ENCODE data around the gene PLBD1. TPM values are rescaled to one million over a fixed set of nuclear protein-coding genes. Genes with fewer than 3 reads are reported as not detected.

Gene PLBD1
- total and polyA plus RNA-seq, 12 donors, result 6.4 to 45.1 (median 27.6) TPM

DNA sequence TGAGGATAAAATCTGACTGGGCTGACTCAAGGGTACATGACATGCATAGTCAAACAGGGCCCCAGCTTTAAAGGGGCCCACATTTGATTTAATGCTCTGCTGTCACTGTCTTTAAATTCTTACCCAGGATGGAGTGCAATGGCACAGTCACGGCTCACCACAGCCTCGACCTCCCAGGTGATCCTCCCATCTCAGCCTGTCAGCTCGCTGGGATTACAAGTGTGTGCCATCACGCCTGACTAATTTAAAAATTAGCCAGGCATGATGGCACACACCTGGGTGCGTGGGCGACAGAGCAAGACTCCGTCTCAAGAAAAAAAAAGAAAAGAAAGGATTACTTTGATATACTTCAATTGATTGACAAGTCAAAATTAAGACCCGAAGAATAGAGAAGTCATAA, 9.2 kb upstream of the PLBD1 start:
- 82 to 84% methylated on average over 8 of the region's 8 CpGs for WGBS, 2 donors
- H3K27me3 ChIP-seq, result no peaks in the 10 kb centered on the region
- no peak for ATAC-seq
- H3K4me1 ChIP-seq, result peaks cover 0 to 41% (median 4%) of the 10 kb centered on the region in 9 donors
- H3K4me3 ChIP-seq, result no peak overlapping the region
- intact Hi-C loops (cut with DNase I), result no loop called here
- H3K27ac ChIP-seq, result no peak overlapping the region
- DNase-seq, result no peak
- H3K9me3 ChIP-seq, result no peaks in the 10 kb centered on the region
- TF ChIP-seq, protein P1, sequence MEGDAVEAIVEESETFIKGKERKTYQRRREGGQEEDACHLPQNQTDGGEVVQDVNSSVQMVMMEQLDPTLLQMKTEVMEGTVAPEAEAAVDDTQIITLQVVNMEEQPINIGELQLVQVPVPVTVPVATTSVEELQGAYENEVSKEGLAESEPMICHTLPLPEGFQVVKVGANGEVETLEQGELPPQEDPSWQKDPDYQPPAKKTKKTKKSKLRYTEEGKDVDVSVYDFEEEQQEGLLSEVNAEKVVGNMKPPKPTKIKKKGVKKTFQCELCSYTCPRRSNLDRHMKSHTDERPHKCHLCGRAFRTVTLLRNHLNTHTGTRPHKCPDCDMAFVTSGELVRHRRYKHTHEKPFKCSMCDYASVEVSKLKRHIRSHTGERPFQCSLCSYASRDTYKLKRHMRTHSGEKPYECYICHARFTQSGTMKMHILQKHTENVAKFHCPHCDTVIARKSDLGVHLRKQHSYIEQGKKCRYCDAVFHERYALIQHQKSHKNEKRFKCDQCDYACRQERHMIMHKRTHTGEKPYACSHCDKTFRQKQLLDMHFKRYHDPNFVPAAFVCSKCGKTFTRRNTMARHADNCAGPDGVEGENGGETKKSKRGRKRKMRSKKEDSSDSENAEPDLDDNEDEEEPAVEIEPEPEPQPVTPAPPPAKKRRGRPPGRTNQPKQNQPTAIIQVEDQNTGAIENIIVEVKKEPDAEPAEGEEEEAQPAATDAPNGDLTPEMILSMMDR (IDR thresholded peaks at IDR 0.05), result no peak
- H3K36me3 ChIP-seq, result no peaks in the 10 kb centered on the region

DNA sequence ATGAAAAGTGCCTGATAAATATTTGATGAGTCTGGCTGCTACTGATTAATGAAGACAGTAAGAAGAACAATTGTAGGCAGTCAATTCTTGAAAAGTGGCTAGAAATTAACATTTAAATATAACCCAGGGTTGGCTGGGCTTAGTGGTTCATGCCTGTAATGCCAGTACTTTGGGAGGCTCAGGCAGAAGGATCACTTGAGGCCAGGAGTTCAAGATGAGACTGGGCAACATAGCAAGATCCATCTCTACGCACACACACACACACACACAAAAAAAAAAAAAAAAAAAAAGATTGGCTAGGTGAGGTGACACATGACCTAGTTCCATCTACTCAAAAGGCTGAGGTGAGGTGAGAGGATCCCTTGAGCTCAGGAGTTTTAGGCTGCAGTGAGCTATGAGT, 7.9 kb upstream of the PLBD1 start:
- 100% methylated on average over 1 of the region's 1 CpG for WGBS, 2 donors
- Histone ChIP-seq H3K4me1 (peaks cover 0 to 41% (median 4%) of the 10 kb centered on the region in 9 donors), H3K4me3 (no peak overlapping the region), H3K36me3 (no peaks in the 10 kb centered on the region), H3K9me3 (no peaks in the 10 kb centered on the region), H3K27me3 (no peaks in the 10 kb centered on the region), H3K27ac (no peak overlapping the region)
- ATAC-seq (no peak), DNase-seq (no peak)
- intact Hi-C loops (cut with DNase I), result no loop called here
- TF ChIP-seq, protein P1 (IDR thresholded peaks at IDR 0.05), result no peak

DNA sequence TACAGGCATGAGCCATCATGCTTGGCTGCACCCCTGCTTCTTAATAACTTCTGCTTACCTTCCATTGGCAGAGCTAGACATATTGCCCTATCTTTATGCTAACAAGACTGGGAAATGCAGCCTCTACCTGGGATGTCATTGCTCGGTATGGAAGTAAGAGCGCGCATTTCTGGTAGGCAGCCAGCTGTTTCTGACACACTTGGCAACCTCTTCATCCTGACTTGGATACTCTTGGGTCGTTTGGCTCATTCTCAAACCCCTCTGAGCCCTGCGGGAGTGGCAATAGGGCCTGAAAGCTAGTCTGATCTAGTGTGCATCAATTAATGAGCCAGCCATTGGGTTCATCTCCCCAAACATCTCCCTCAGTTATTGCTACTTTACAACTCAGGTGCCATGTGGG, 5.4 kb upstream of the PLBD1 start:
- Histone ChIP-seq H3K27ac (no peak overlapping the region), H3K9me3 (no peaks in the 10 kb centered on the region), H3K4me1 (peaks cover 0 to 37% (median 10%) of the 10 kb centered on the region in 9 donors), H3K36me3 (no peaks in the 10 kb centered on the region), H3K4me3 (no peak overlapping the region), H3K27me3 (no peaks in the 10 kb centered on the region)
- TF ChIP-seq, protein P1 (IDR thresholded peaks at IDR 0.05), result no peak
- peak in 1 of 2 donors; percentile 20 for DNase-seq
- ATAC-seq, result peak in 5 of 8 donors; percentile 42 to 77 (median 63)
- intact Hi-C loops (cut with DNase I), result no loop called here
- 45 to 54% methylated on average over 5 of the region's 5 CpGs for WGBS, 2 donors

DNA sequence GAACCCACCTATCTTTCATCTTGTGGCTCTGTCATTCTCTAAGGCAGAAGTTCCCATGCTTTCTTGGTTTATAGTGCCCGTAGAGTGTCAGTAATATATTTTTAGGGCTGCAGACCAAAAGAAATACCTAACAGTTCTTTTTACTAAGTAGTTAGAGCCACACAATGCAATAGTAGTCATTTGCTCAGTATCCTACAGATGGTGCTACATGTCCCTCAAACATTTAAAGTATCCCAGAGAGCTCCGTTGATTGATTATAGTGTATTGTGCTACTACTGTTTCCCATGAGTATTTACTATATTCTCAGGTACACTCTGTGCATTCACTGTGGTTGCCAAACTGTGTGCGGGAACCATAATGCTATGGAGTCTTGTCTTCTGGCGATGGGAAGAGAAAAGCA, 4.7 kb upstream of the PLBD1 start:
- intact Hi-C loops (cut with DNase I), result no loop called here

More for the DNA sequence above, 4.7 kb upstream of the PLBD1 start:
- no peak for ATAC-seq
- WGBS, 2 donors, result 81 to 84% methylated on average over 4 of the region's 4 CpGs
- Histone ChIP-seq H3K9me3 (no peaks in the 10 kb centered on the region), H3K27me3 (no peaks in the 10 kb centered on the region), H3K4me3 (no peak overlapping the region), H3K36me3 (no peaks in the 10 kb centered on the region), H3K4me1 (peaks cover 0 to 35% (median 12%) of the 10 kb centered on the region in 9 donors), H3K27ac (no peak overlapping the region)
- DNase-seq, result no peak
- TF ChIP-seq, protein P1 (IDR thresholded peaks at IDR 0.05), result peak in 4 of 9 donors; percentile 9 to 17 (median 14)

All from heart right ventricle (tissue), 16 donors.